Breast epithelium (tissue), 3 donors: ENCODE results near the gene TANC1.

Experiments used
- CTCF ChIP-seq, 3 donors: fragments of 450-650 bp; IDR thresholded peaks; one replicate each; pipeline ENCODE4 v1.5.1; 2016 to 2017; ENCODE audit warnings: antibody characterized with exemption in 3 of 3, mild to moderate bottlenecking in 3 of 3, moderate library complexity in 3 of 3
- POLR2A ChIP-seq: fragments of 450-650 bp; IDR thresholded peaks from one replicate; pipeline ENCODE4 v1.6.1; 2016; ENCODE audit warnings: antibody characterized with exemption, mild to moderate bottlenecking, moderate library complexity
- POLR2AphosphoS5 ChIP-seq, 3 donors: sonication (generic); formaldehyde crosslinking; IDR thresholded peaks; one replicate each; pipeline ENCODE4 v1.6.1; 2017; ENCODE audit warnings: antibody characterized with exemption in 3 of 3

GRCh38 chr2:159077869-159078268 lies 109.4 kb downstream of the TANC1 start:
- TF ChIP-seq POLR2A (no peak), CTCF (IDR thresholded peaks at IDR 0.05) (no peak), POLR2AphosphoS5 (IDR thresholded peaks at IDR 0.05) (no peak)
